GM13976 (cell line): ENCODE results near the gene SPOP.

ENCODE experiments used
- DNase-seq: peaks from one replicate; pipeline ENCODE4 v3.0.0; 2012; ENCODE audit warnings: low spot score
- CTCF ChIP-seq: IDR thresholded peaks from 2 replicates; pipeline ENCODE4 v1.5.1; 2012; ENCODE audit warnings: borderline replicate concordance, mild to moderate bottlenecking; ENCODE audit not compliant: insufficient read depth; ENCODE audit errors: extremely low read depth, missing control alignments, control extremely low read depth
- in situ Hi-C: fragments of 300-500 bp; cut with MboI; formaldehyde crosslinking; loops from one replicate; pipeline ENCODE4 v1.12.0; 2022; ENCODE audit warnings: low sequenced_read_pairs, mixed read lengths, inconsistent platforms; ENCODE audit not compliant: unreplicated experiment

SPOP gene

DNA sequence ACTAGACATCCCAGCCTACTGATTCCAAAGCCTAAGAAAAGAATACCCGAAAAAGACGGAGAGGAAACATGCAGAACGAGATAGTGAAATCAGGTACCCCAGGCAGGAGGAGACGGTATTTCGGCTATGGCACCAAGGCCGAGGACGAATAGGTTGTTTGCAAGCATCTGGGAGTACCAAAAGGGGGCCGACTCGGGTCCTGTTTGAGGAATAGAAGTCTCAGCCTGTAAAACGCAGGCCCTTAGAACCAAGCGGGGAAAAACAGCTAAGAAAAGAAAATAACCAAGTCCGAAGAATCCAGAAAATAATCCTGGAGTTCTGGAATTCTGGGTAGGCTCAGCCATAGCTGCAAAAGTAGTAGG is 29.3 kb upstream of the SPOP start:
- no peak for DNase-seq
- TF ChIP-seq CTCF = no peak
- in situ Hi-C loops = loop anchor here (10.0 kb wide), 1 partner anchor 78 kb away; the partner anchor contains the start of gene KAT7

DNA sequence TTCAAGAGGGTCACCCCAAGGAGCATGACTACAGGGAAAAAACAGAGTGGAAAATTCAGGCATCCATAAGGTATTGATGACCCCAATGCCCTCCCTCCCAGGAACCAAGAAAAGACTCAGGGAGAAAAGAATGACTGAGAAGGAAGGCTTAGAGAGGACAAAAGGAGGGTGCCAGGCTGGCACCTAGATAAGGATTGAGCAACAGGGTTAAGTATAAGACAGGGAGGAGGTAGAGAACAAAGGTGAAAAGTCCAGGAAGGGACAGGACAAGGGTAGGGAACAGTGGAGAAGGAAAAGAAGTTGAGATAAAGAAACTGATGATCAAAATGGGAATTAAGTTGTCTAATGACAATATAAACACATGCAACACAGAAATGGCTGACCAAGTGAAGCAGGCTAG is 27.4 kb upstream of the SPOP start:
- TF ChIP-seq CTCF = no peak
- in situ Hi-C loops = loop anchor here (10.0 kb wide), 1 partner anchor 80 kb away; the partner anchor contains the start of gene KAT7
- DNase-seq = no peak

DNA sequence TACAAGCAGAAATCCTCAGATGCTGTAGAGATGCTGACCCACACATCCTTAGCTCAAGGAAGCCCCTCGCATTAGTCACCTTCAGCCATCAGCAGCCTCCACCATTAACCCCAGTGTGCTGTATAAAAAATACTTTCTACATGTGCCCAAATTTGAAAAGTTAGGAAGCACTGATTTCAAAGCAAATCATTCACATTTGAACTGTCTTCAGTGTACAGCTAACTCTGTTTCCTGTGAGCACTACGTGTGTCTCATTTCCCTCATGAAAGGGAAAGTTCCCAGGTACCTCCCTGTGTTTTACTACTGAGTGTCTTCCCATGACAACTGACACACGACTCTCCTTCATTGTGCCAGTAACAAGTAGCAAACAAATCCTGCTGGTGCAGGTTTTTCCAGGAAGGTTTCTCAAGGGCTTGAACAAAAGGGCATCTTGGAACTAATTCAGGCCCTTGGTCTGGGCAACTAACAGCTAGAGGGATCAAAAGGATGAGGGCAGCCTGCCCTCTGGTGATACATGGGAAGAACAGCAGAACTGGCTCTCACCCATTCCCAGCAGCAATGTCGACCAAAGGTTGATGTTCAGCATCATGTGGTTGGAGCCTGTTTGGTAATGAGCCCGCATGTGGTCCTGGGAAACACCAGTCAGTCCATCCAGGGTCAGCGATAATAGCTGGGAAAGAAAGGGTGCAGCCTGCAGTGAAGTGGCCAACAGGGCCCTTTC is 25.8 kb upstream of the SPOP start:
- TF ChIP-seq CTCF = no peak
- in situ Hi-C loops = loop anchor here (10.0 kb wide), 1 partner anchor 81 kb away; the partner anchor contains the start of gene KAT7
- DNase-seq = peak; percentile 47

GRCh38 chr17:49700960-49701359 is 23.1 kb upstream of the SPOP start:
- in situ Hi-C loops = loop anchor here (10.0 kb wide), 1 partner anchor 84 kb away; the partner anchor contains the start of gene KAT7

GRCh38 chr17:49699966-49700575 is 22.2 kb upstream of the SPOP start:
- in situ Hi-C loops = loop anchor here (10.0 to 25.0 kb wide), 2 partner anchors 85 to 288 kb away; partner anchors contain the start of genes KAT7 and PHB1
- no peak for DNase-seq
- TF ChIP-seq CTCF = no peak

More at GRCh38 chr17:49700960-49701359, 23.1 kb upstream of the SPOP start:
- DNase-seq = no peak
- no peak for TF ChIP-seq CTCF

DNA sequence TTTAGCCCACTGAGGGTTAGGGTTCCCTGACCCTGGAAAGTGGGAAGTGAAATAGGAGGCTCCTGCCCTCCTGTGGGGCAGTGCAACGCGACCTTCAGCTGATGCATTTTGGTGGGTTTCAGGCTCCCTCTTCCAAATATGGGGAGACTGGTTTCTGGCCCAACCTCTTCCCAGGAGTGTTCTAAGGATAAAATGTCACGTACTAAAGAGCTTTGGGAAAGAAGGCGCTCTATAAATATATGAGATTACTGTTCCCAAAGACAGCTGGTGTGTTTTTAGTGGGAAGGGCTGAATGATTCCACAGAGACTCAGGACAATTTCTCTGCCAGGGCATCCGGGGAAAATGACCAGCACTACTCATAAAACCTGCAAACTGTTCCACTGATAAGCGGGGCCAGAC is 20.1 kb upstream of the SPOP start:
- in situ Hi-C loops = loop anchor here (25.0 kb wide), 1 partner anchor 286 kb away; the partner anchor contains the start of gene PHB1
- TF ChIP-seq CTCF = no peak
- no peak for DNase-seq
